Upper lobe of left lung (tissue), 6 donors: Measurements from ENCODE around the gene TMEM39A. TPM values are rescaled to one million over a fixed set of nuclear protein-coding genes. Genes with fewer than 3 reads are reported as not detected.

Experiments
- ATAC-seq, 2 donors: fragments of 200-7000 bp; cut with Tn5 transposase; one replicate each; pipeline ENCODE4 v1.9.1; 2022; ENCODE audit warnings: mild to moderate bottlenecking in 2 of 2, moderate library complexity in 2 of 2; ENCODE audit not compliant: low FRiP score in 2 of 2
- DNase-seq, 2 donors: peaks; one replicate each; pipeline ENCODE4 v3.0.0-alpha.2; 2019 to 2020
- H3K27ac ChIP-seq, 4 donors: fragments of 200-600 bp; sonication (generic); one replicate each; pipeline ENCODE4 v1.5.1; 2016 to 2019
- H3K27me3 ChIP-seq, 4 donors: fragments of 200-600 bp; sonication (generic); one replicate each; pipeline ENCODE4 v1.5.1; 2017 to 2019
- H3K36me3 ChIP-seq, 4 donors: fragments of 200-600 bp; sonication (generic); one replicate each; pipeline ENCODE4 v1.5.1; 2016 to 2019
- H3K4me1 ChIP-seq, 4 donors: fragments of 200-600 bp; sonication (generic); one replicate each; pipeline ENCODE4 v1.5.1; 2018 to 2019
- H3K4me3 ChIP-seq, 4 donors: fragments of 200-600 bp; sonication (generic); one replicate each; pipeline ENCODE4 v1.5.1; 2017 to 2019; ENCODE audit warnings: mild to moderate bottlenecking in 2 of 4, moderate library complexity in 1 of 4
- H3K9me3 ChIP-seq, 4 donors: fragments of 200-600 bp; sonication (generic); one replicate each; pipeline ENCODE4 v1.5.1; 2018 to 2019
- EP300 ChIP-seq, 4 donors: sonication (generic); formaldehyde crosslinking; IDR thresholded peaks; one replicate each; pipeline ENCODE4 v1.5.1; 2017; ENCODE audit warnings: antibody characterized with exemption in 4 of 4, control low read depth in 2 of 4
- POLR2A ChIP-seq, 4 donors: fragments of 450-650 bp; IDR thresholded peaks; one replicate each; pipeline ENCODE4 v1.5.1; 2016 to 2017; ENCODE audit warnings: antibody characterized with exemption in 4 of 4, mild to moderate bottlenecking in 2 of 4
- POLR2AphosphoS5 ChIP-seq, 2 donors: sonication (generic); formaldehyde crosslinking; IDR thresholded peaks; one replicate each; pipeline ENCODE4 v1.5.1; 2017; ENCODE audit warnings: antibody characterized with exemption in 2 of 2
- WGBS, 2 donors: methylation state at CpG; one replicate each; pipeline ENCODE4 v1.1.5; 2017 to 2018; 5-methylcytosine and 5-hydroxymethylcytosine counted together
- total RNA-seq, 6 donors: library from RNA; depleted of rRNA in 4 of 6; stranded (reverse); fragments of >200 nt in 4 of 6; gene quantifications; one replicate each; pipeline versions ENCODE4 v1.1.0 to v1.2.1, GENCODE V29; 2016 to 2021
- TF ChIP-seq, protein P1 (sequence below), 6 experiments: fragments of 450-650 bp in 4 of 6; fragments of 200-600 bp in 2 of 6; sonication (generic) in 2 of 6; IDR thresholded peaks; one replicate each; pipeline ENCODE4 v1.5.1; 2016 to 2019; ENCODE audit warnings: antibody characterized with exemption in 6 of 6
- donor health status: DM: no; HTN: no; CAD: no; lungs with moderate emphysema.
- donor health status: DM: no; HTN: yes; CAD: no; lungs with severe emphysema.

Gene TMEM39A
- total RNA-seq, 6 donors from 2014 or later = 15.9 to 52.6 (median 46.1) TPM

- TF ChIP-seq POLR2A (IDR thresholded peaks at IDR 0.05) = no peak
- TF ChIP-seq, protein P1, sequence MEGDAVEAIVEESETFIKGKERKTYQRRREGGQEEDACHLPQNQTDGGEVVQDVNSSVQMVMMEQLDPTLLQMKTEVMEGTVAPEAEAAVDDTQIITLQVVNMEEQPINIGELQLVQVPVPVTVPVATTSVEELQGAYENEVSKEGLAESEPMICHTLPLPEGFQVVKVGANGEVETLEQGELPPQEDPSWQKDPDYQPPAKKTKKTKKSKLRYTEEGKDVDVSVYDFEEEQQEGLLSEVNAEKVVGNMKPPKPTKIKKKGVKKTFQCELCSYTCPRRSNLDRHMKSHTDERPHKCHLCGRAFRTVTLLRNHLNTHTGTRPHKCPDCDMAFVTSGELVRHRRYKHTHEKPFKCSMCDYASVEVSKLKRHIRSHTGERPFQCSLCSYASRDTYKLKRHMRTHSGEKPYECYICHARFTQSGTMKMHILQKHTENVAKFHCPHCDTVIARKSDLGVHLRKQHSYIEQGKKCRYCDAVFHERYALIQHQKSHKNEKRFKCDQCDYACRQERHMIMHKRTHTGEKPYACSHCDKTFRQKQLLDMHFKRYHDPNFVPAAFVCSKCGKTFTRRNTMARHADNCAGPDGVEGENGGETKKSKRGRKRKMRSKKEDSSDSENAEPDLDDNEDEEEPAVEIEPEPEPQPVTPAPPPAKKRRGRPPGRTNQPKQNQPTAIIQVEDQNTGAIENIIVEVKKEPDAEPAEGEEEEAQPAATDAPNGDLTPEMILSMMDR (IDR thresholded peaks at IDR 0.05) = no peak
- TF ChIP-seq POLR2AphosphoS5 (IDR thresholded peaks at IDR 0.05) = no peak
- TF ChIP-seq EP300 (IDR thresholded peaks at IDR 0.05) = no peak
- no peaks in the 10 kb centered on the region for H3K27me3 ChIP-seq
- DNase-seq (no peak), ATAC-seq (no peak)
- 88 to 91% methylated on average over 1 of the region's 1 CpG for WGBS, 2 donors
- H3K4me3 ChIP-seq = no peak overlapping the region
- peaks cover 4 to 12% (median 9%) of the 10 kb centered on the region in 4 donors for H3K4me1 ChIP-seq
- H3K27ac ChIP-seq = no peak overlapping the region
- peaks cover 27 to 99% (median 54%) of the 10 kb centered on the region in 4 donors for H3K36me3 ChIP-seq
- H3K9me3 ChIP-seq = no peaks in the 10 kb centered on the region
Observed at GRCh38 chr3:119453822-119454221, 9.6 kb downstream of the TMEM39A start.

DNA sequence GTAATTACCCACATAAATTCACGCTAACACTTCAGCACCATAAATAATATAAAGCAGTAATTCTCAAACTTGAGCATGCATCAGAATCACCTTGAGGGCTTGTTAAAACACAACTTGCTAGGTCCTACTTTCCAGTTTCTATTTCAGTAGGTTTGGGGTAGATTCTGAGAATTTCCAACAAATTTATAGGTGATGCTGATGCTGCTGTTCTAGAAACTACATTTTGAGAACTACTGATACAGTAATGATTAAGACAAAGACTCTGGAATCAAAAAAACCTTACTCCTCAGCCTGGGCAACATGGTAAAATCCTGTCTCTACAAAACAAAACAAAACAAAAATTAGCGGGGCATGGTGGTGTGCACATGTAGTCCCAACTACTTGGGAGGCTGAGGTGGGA is 18.8 kb downstream of the TMEM39A start:
- H3K27ac ChIP-seq = no peak overlapping the region
- no peaks in the 10 kb centered on the region for H3K27me3 ChIP-seq
- no peaks in the 10 kb centered on the region for H3K4me1 ChIP-seq
- ATAC-seq = no peak
- no peak overlapping the region for H3K4me3 ChIP-seq
- peaks cover 6 to 80% (median 45%) of the 10 kb centered on the region in 4 donors for H3K36me3 ChIP-seq
- WGBS, 2 donors = 98 to 99% methylated on average over 2 of the region's 2 CpGs
- DNase-seq = no peak
- no peaks in the 10 kb centered on the region for H3K9me3 ChIP-seq
- no peak for TF ChIP-seq EP300 (IDR thresholded peaks at IDR 0.05)
- no peak for TF ChIP-seq POLR2A (IDR thresholded peaks at IDR 0.05)
- no peak for TF ChIP-seq POLR2AphosphoS5 (IDR thresholded peaks at IDR 0.05)
- TF ChIP-seq, protein P1 (IDR thresholded peaks at IDR 0.05) = no peak

GRCh38 chr3:119443179-119443578 is 20.2 kb downstream of the TMEM39A start:
- H3K36me3 ChIP-seq = peaks cover 3 to 69% (median 37%) of the 10 kb centered on the region in 4 donors
- TF ChIP-seq, protein P1 (IDR thresholded peaks at IDR 0.05) = no peak
- TF ChIP-seq POLR2A (IDR thresholded peaks at IDR 0.05) (no peak), POLR2AphosphoS5 (IDR thresholded peaks at IDR 0.05) (no peak), EP300 (IDR thresholded peaks at IDR 0.05) (no peak)
- no peak overlapping the region for H3K4me3 ChIP-seq
- H3K27me3 ChIP-seq = no peaks in the 10 kb centered on the region
- no peaks in the 10 kb centered on the region for H3K4me1 ChIP-seq
- DNase-seq (no peak), ATAC-seq (no peak)
- H3K9me3 ChIP-seq = no peaks in the 10 kb centered on the region
- H3K27ac ChIP-seq = no peak overlapping the region

GRCh38 chr3:119437691-119438258 is 25.6 kb downstream of the TMEM39A start:
- H3K4me1 ChIP-seq = peaks cover 9 to 16% (median 12%) of the 10 kb centered on the region in 4 donors
- H3K36me3 ChIP-seq = peaks cover 27 to 72% (median 45%) of the 10 kb centered on the region in 4 donors
- WGBS, 2 donors = 90% methylated on average over 6 of the region's 6 CpGs
- peak overlapping the region in 1 of 4 donors; percentile 3 for H3K27ac ChIP-seq
- H3K9me3 ChIP-seq = no peaks in the 10 kb centered on the region
- no peaks in the 10 kb centered on the region for H3K27me3 ChIP-seq
- ATAC-seq (no peak), DNase-seq (no peak)
- TF ChIP-seq POLR2AphosphoS5 (IDR thresholded peaks at IDR 0.05) (no peak), EP300 (IDR thresholded peaks at IDR 0.05) (no peak), POLR2A (IDR thresholded peaks at IDR 0.05) (no peak)
- TF ChIP-seq, protein P1 (IDR thresholded peaks at IDR 0.05) = no peak
- H3K4me3 ChIP-seq = no peak overlapping the region

DNA sequence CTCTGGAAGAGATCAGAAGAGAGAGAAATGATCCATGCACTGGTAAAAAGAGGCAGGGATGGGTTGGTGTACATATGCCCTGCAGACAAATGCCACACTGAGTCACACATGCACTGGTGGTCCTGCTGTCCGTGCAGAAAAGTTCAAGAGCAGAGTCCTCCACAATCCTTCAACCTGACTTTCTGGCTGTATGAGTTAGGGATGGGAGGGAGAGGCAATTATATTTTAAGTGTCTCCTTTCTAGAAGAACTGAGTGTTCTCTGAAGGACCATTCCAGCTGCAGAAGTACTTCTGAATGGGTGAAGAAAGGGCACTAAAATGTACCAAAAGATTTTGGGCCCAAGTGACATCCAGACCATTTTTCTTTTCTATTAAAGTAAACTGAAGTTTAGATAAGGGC is 26.4 kb downstream of the TMEM39A start:
- ATAC-seq = no peak

More for the DNA sequence above, 26.4 kb downstream of the TMEM39A start:
- TF ChIP-seq POLR2A (IDR thresholded peaks at IDR 0.05) (no peak), POLR2AphosphoS5 (IDR thresholded peaks at IDR 0.05) (no peak), EP300 (IDR thresholded peaks at IDR 0.05) (no peak)
- TF ChIP-seq, protein P1 (IDR thresholded peaks at IDR 0.05) = no peak
- H3K9me3 ChIP-seq = no peaks in the 10 kb centered on the region
- no peak overlapping the region for H3K4me3 ChIP-seq
- peak overlapping the region in 2 of 4 donors; percentile 0 to 11 for H3K27ac ChIP-seq
- H3K27me3 ChIP-seq = no peaks in the 10 kb centered on the region
- H3K4me1 ChIP-seq = peaks cover 9 to 16% (median 12%) of the 10 kb centered on the region in 4 donors
- DNase-seq = no peak
- H3K36me3 ChIP-seq = peaks cover 27 to 75% (median 39%) of the 10 kb centered on the region in 4 donors
- 78 to 85% methylated on average over 1 of the region's 1 CpG for WGBS, 2 donors
